Effector memory CD4-positive, alpha-beta T cell (primary cell): ENCODE data around the gene SNX15.

Source experiments
- DNase-seq, 3 donors: peaks; one replicate each; pipeline ENCODE4 v3.0.0-alpha.2; 2020
- H3K27ac ChIP-seq: 2 replicates; pipeline ENCODE4 v1.7.0; 2013; ENCODE audit warnings: mild to moderate bottlenecking, low read length, moderate library complexity; ENCODE audit not compliant: insufficient read depth, poor library complexity, severe bottlenecking
- H3K27me3 ChIP-seq: replicated peaks from 2 replicates; pipeline ENCODE4 v1.7.0; 2013; ENCODE audit warnings: mild to moderate bottlenecking, low read length; ENCODE audit not compliant: insufficient read depth, control insufficient read depth, poor library complexity, severe bottlenecking
- H3K36me3 ChIP-seq: 2 replicates; pipeline ENCODE4 v1.7.0; 2013; ENCODE audit warnings: mild to moderate bottlenecking, low read length, moderate library complexity; ENCODE audit not compliant: control insufficient read depth, insufficient read depth
- H3K4me1 ChIP-seq: 2 replicates; pipeline ENCODE4 v1.7.0; 2013; ENCODE audit warnings: low read length, mild to moderate bottlenecking; ENCODE audit not compliant: control insufficient read depth, insufficient read depth, poor library complexity, severe bottlenecking
- H3K4me3 ChIP-seq: 2 replicates; pipeline ENCODE4 v1.7.0; 2013; ENCODE audit warnings: low read length, low read depth, mild to moderate bottlenecking; ENCODE audit not compliant: insufficient read depth, poor library complexity, severe bottlenecking
- H3K9me3 ChIP-seq: 2 replicates; pipeline ENCODE4 v1.7.0; 2013; ENCODE audit warnings: mild to moderate bottlenecking, low read length, moderate library complexity; ENCODE audit not compliant: control insufficient read depth

Gene SNX15

DNA sequence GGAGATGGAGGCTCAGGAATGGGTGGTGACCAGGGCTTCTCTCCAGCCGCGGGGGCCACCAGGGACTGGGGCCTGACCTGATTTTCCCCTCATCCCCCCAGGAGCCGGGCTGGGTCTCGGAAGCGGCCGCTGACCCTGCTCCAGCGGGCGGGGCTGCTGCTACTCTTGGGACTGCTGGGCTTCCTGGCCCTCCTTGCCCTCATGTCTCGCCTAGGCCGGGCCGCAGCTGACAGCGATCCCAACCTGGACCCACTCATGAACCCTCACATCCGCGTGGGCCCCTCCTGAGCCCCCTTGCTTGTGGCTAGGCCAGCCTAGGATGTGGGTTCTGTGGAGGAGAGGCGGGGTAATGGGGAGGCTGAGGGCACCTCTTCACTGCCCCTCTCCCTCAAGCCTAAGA lies 60.6 kb downstream of the SNX15 start:
- DNase-seq = no peak
- Histone ChIP-seq H3K9me3 (no peaks in the 10 kb centered on the region), H3K27me3 (no peaks in the 10 kb centered on the region), H3K27ac (no peak overlapping the region), H3K4me1 (peaks cover 16% of the 10 kb centered on the region), H3K4me3 (no peak overlapping the region), H3K36me3 (peaks cover 31% of the 10 kb centered on the region)

DNA sequence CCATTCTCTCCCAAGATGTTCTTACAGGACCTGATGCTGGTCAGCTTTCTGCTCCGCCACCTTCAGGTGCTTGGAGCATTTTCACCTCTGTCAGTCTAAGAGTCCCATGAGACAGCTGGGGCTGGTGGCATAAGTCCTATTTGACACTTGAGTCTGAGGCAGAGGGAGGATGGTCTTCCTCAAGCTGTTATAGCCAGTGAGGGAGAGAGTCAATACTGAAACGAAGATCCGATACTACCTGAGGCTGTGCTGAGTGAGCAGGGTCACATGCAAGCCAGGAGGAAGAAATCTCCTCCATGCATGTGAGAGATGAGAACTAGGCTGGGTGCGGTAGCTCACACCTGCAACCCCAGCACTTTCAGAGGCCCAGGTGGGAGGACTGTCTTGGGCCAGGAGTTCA lies 62.4 kb downstream of the SNX15 start:
- Histone ChIP-seq H3K9me3 (no peaks in the 10 kb centered on the region), H3K36me3 (peaks cover 31% of the 10 kb centered on the region), H3K27ac (no peak overlapping the region), H3K4me3 (no peak overlapping the region), H3K4me1 (peaks cover 8% of the 10 kb centered on the region), H3K27me3 (no peaks in the 10 kb centered on the region)
- DNase-seq = no peak
